ENCODE results near the gene LGALS3BP.

GRCh38 chr17:78933025-78933958 is 46.4 kb downstream of the LGALS3BP start:
- no peak for TF ChIP-seq CTCF (IDR thresholded peaks at IDR 0.05)
- no peak for TF ChIP-seq POLR2A (IDR thresholded peaks at IDR 0.05)

Data from body of pancreas (tissue), 4 donors.